ENCODE data around the gene RBP5.

RBP5 gene

DNA sequence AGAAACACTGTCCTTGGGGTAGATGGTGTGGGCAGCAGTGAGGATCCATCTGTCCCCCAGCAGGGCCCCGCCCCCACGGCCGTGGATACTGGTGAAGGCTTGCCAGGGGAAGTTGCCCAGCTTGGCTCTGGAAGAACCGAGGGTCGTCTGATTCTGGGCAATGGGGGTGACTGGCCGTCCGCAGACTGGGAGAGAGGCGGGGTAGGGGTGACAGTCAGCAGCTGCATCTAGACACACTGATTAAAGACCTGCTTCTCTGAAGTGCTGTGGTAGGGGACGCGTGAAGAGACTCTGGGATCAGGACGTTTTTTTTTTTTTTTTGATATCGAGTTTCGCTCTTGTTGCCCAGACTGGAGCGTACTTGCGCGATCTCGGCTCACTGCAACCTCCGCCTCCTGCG is 31.7 kb downstream of the RBP5 start:
- no peak for DNase-seq (ENCODE audit: low read depth)
- TF ChIP-seq, protein P1, sequence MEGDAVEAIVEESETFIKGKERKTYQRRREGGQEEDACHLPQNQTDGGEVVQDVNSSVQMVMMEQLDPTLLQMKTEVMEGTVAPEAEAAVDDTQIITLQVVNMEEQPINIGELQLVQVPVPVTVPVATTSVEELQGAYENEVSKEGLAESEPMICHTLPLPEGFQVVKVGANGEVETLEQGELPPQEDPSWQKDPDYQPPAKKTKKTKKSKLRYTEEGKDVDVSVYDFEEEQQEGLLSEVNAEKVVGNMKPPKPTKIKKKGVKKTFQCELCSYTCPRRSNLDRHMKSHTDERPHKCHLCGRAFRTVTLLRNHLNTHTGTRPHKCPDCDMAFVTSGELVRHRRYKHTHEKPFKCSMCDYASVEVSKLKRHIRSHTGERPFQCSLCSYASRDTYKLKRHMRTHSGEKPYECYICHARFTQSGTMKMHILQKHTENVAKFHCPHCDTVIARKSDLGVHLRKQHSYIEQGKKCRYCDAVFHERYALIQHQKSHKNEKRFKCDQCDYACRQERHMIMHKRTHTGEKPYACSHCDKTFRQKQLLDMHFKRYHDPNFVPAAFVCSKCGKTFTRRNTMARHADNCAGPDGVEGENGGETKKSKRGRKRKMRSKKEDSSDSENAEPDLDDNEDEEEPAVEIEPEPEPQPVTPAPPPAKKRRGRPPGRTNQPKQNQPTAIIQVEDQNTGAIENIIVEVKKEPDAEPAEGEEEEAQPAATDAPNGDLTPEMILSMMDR (conservative IDR thresholded peaks at IDR 0.05; ENCODE audit: low read depth, low read length) = no peak
- H3K4me3 ChIP-seq (ENCODE audit: low read length) = no peak overlapping the region

DNA sequence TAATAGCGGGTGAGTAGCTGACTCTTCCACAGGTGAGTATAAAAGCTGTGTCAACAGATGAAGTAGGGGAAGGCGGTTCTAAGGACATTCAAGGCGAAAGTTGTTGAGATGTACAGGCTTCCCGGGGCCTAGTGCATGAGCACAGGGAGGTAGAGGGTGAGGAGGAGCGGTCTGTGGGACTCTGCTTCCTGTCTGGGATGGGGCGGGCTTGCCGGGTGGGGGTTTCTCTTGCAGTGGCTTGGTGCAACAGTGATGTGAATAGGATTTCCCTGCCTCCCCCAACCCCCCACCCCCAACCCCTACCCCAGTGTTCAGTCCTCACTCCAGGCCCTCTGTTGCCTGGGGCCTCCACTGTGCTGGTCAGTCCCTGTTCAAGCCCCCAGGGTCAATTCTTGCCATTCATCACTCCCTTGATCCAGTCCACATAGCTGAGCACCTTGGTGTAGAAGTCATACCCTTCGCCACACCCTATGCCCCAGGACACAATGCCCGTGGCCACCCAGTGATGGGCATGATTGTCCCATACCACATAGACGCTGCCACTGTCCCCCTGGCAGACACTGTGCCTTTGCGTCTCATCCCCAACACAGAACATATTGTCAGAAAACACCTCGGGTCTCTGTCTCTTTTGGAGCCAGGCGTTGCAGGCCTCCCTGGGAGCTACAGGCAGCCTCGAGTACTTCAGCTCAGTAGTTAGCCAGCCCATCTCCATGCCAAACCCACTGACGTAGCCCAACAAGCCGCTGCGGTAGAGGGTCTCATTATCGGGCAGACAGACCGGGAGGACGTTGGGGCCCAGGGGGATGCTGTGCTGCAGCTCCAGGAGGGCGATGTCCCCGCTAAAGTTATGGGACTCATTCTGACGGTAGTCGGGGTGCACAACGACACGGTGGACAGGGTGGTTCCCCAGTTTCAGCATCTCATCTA is 32.4 kb downstream of the RBP5 start:
- TF ChIP-seq, protein P1 (conservative IDR thresholded peaks at IDR 0.05; ENCODE audit: low read depth, low read length) = no peak
- DNase-seq (ENCODE audit: low read depth) = no peak

DNA sequence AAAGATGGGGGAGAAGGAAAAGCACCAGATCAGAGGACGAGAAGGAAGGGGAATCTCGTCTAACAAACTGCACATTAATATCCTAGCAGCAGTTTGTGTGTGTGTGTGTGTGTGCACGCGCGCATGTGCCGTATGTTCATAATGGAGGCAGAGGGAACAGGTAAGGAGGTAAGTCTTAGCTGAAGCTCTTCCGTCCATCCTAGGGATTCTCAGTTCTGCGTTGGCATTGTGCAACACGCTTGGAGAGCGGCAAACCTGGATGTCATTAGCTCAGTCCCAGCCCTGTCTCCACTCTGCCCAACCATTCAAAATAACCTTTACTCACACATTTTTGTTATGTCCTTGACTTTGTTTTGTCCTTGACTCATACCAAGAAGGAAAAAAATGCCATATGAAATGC is 34.8 kb downstream of the RBP5 start:
- no peak for DNase-seq (ENCODE audit: low read depth)
- H3K4me3 ChIP-seq (ENCODE audit: low read length) = no peak overlapping the region
- TF ChIP-seq, protein P1 (conservative IDR thresholded peaks at IDR 0.05; ENCODE audit: low read depth, low read length) = no peak

More for the DNA sequence above, 32.4 kb downstream of the RBP5 start:
- H3K4me3 ChIP-seq (ENCODE audit: low read length) = no peak overlapping the region

DNA sequence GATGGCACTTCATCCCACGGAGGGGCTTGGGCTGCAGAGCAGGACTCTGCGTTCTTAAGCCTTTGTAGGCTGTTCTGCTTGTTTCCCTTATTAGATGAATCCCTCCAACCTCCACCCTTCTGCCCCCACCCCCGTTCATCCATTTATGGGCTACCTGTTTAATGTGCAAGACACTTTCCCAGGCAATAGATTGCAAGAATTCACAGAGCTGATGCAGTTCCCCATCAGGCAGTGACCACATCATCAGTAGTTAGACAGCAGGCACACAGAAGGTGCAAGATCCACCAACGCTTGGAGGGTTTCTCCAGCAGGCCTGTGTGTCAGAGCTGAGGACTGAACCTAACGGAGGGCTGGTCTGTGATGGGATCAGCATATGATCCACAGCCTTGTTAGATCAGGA is 35.2 kb downstream of the RBP5 start:
- H3K4me3 ChIP-seq (ENCODE audit: low read length) = no peak overlapping the region
- DNase-seq (ENCODE audit: low read depth) = no peak
- TF ChIP-seq, protein P1 (conservative IDR thresholded peaks at IDR 0.05; ENCODE audit: low read depth, low read length) = no peak

DNA sequence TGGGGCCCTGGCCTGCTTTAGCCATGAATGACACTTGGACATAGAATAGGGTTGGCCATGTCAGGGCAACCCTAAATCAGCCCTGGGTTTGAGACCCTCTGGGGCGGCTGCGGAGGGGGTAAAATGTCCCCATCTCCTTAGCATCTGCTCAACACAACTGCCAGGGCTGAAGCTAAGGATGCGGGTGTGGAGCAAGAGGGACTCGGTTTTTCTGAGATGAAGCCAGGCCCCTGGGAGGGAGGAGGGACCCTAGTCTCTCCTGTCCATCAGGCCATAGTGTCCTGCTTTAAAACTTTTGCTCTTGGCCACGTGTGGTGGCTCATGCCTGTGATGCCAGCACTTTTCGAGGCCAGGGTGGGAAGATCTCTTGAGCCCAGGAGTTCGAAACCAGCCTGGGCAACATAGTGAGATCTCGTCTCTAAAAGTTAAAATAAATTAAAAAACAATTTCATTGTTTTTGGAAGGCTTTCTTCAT is 35.7 kb downstream of the RBP5 start:
- no peak overlapping the region for H3K4me3 ChIP-seq (ENCODE audit: low read length)
- TF ChIP-seq, protein P1 (conservative IDR thresholded peaks at IDR 0.05; ENCODE audit: low read depth, low read length) = no peak
- no peak for DNase-seq (ENCODE audit: low read depth)

DNA sequence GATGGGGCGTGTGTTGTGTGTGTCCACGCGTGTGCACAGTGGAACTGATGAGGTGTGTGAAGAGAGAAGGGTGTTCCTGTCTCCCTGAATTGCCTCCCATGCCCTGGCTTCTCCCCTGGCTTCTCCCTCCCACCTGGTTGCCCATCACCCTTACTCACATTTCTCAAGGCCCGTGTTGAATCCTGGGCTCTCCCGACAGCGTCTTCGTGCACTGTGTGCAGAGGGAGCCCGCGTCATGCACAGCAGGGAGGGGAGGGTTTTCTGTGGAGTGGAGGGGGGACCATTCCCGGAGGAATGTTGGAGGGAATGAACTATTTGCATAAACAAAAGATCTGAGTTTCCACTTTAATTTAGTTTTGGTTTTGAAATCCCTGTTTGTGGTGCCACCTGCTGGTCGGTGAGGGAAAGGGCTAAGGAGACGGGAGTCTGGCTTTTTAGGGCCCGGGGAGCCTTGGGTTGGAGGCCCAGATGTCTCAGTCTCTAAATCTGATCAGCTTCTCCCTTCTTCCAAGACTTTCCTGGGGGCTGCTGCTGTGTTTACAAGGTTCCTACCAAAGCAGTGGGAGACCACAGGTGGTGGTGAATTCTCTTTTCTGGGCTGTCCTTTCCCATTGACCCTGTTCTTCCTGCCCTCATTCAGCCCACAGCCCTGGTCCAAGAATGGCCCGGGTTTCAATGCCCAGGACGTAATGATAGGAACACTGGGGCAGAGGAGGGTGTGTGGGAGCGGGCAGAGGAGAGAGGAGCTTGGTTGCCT is 36.3 kb downstream of the RBP5 start, which contains the start of gene C1R:
Gene C1R, minus strand, starts transcription at position 217 of the 757 bp plus-strand sequence. Its CDS starts 57 bp downstream, at position 160.
- DNase-seq (ENCODE audit: low read depth) = no peak
- H3K4me3 ChIP-seq (ENCODE audit: low read length) = peak within 1 kb of the TSS; percentile 46
- TF ChIP-seq, protein P1 (conservative IDR thresholded peaks at IDR 0.05; ENCODE audit: low read depth, low read length) = peak; percentile 92
